ENCODE measurements around the gene MTA1. TPM values are rescaled to one million over a fixed set of nuclear protein-coding genes. Genes with fewer than 3 reads are reported as not detected.

The MTA1 gene
- total and polyA plus RNA-seq, 2 of the 8 experiments (the other 6 are each of a cell fraction or from before 2014, with no cell fraction given) = 73.9 to 221 TPM

DNA sequence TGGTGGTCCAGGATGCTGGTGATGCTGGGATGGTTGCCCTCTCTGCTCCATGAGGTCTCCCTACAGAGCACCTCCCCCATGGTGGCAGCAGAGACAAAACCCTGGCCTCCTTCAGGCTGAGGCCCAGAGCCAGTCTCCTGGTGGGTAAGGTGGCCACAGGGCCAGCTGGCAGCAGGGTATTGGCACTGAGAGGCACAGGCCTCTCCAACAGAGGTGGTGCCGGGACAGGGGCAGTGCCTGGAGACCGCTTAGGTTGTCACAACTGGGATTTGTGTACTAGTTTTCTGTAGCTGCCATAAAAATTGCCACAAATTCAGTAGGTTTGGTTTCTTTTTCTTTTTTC is 6.1 kb upstream of the MTA1 start:
- FAIRE-seq = no peak
- POLR2A ChIA-PET (ENCODE audit: partially characterized antibody) = interaction anchor here (0.7 to 1.8 kb wide), 2 partner anchors 11 to 62 kb away, joined by 3 read pairs; no protein-coding TSS in a partner anchor
- no peaks in the 10 kb centered on the region; a peak in 1 of 8 replicates for H3K36me3 ChIP-seq (ENCODE audit: control insufficient read depth in 2 of 4, insufficient read depth in 4 of 4, low read length in 3 of 4)

More for the DNA sequence above, 6.1 kb upstream of the MTA1 start:
- TF ChIP-seq, protein P1, sequence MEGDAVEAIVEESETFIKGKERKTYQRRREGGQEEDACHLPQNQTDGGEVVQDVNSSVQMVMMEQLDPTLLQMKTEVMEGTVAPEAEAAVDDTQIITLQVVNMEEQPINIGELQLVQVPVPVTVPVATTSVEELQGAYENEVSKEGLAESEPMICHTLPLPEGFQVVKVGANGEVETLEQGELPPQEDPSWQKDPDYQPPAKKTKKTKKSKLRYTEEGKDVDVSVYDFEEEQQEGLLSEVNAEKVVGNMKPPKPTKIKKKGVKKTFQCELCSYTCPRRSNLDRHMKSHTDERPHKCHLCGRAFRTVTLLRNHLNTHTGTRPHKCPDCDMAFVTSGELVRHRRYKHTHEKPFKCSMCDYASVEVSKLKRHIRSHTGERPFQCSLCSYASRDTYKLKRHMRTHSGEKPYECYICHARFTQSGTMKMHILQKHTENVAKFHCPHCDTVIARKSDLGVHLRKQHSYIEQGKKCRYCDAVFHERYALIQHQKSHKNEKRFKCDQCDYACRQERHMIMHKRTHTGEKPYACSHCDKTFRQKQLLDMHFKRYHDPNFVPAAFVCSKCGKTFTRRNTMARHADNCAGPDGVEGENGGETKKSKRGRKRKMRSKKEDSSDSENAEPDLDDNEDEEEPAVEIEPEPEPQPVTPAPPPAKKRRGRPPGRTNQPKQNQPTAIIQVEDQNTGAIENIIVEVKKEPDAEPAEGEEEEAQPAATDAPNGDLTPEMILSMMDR (IDR thresholded peaks at IDR 0.05; ENCODE audit: control extremely low read depth in 1 of 3, insufficient read depth in 1 of 3, low read depth in 1 of 3, low read length in 3 of 3) = no peak
- no peak for TF ChIP-seq SIRT6 (IDR thresholded peaks at IDR 0.05; ENCODE audit: low read length)
- no peak overlapping the region for H2BK15ac ChIP-seq (ENCODE audit: low read length)
- peak overlapping the region; percentile 11; the same call in 1 of the 2 replicates for H4K8ac ChIP-seq (ENCODE audit: extremely low read depth, insufficient read depth, low read length)
- no peak overlapping the region for H2BK120ac ChIP-seq (replicated peaks; ENCODE audit: low read depth, low read length)
- H3K4me2 ChIP-seq (ENCODE audit: insufficient read depth in 1 of 2, low read depth in 2 of 2, low read length in 2 of 2) = no peak overlapping the region
- H3K27ac ChIP-seq (ENCODE audit: low read depth, low read length) = no peak overlapping the region
- no peak overlapping the region for H4K5ac ChIP-seq (ENCODE audit: insufficient read length, low read depth, low read length)
- no peaks in the 10 kb centered on the region for H3K9me3 ChIP-seq (ENCODE audit: insufficient read depth in 2 of 2, low read depth in 1 of 2, low read length in 1 of 2)
- CTCF ChIA-PET (ENCODE audit: partially characterized antibody) = interaction anchor here (0.7 to 1.5 kb wide), 5 partner anchors 10 to 78 kb away, joined by 3 to 5 read pairs (median 3); partner anchors contain the start of gene TEDC1
- H4K20me1 ChIP-seq (replicated peaks in 1 of 2; ENCODE audit: control insufficient read depth in 1 of 2, insufficient read depth in 2 of 2, low read length in 2 of 2) = peaks cover 0 to 8% of the 10 kb centered on the region in 2 experiments
- no peak for DNase-seq (ENCODE audit: low read depth in 1 of 2, low spot score in 2 of 2)
- no peaks in the 10 kb centered on the region for H3K79me2 ChIP-seq (ENCODE audit: control insufficient read depth in 1 of 2, insufficient read depth in 2 of 2, low read length in 2 of 2)
- H2BK12ac ChIP-seq (ENCODE audit: low read depth, low read length) = no peak overlapping the region
- no peak overlapping the region for H3K18ac ChIP-seq (ENCODE audit: extremely low read depth, low read length)
- no peak overlapping the region for H4K91ac ChIP-seq (replicated peaks; ENCODE audit: insufficient read length, low read length)
- H3K27me3 ChIP-seq (replicated peaks in 1 of 4; ENCODE audit: control insufficient read depth in 3 of 4, extremely low read depth in 1 of 4, insufficient read depth in 3 of 4, low read length in 3 of 4) = peaks cover 8 to 48% (median 42%) of the 10 kb centered on the region in 4 experiments
- peaks cover 0 to 9% (median 7%) of the 10 kb centered on the region in 4 experiments; a peak in 6 of 7 replicates for H3K4me1 ChIP-seq (replicated peaks in 1 of 4; ENCODE audit: control insufficient read depth in 3 of 4, insufficient read depth in 4 of 4, low read length in 3 of 4)
- no peak overlapping the region for H3K4me3 ChIP-seq (ENCODE audit: extremely low read depth in 1 of 4, insufficient read depth in 2 of 4, low read depth in 3 of 4, low read length in 4 of 4)
- WGBS, 2 experiments (ENCODE audit: extremely low coverage in 1 of 2, insufficient coverage in 1 of 2, insufficient read length in 1 of 2, insufficient replicate concordance in 2 of 2, low coverage in 1 of 2, low lambda C conversion rate in 2 of 2, missing lambda C conversion rate in 1 of 2) = 100% methylated on average over 2 of the region's 2 CpGs; no CpG with 5 or more reads in 1 of the 2 experiments
- no peak overlapping the region for H3K14ac ChIP-seq (ENCODE audit: insufficient read length)
- H2AFZ ChIP-seq (ENCODE audit: low read length) = no peak overlapping the region
- H3K23me2 ChIP-seq (ENCODE audit: low read depth, low read length) = peaks cover 11% of the 10 kb centered on the region; the same call in 1 of the 2 replicates
- no peak overlapping the region for H2BK5ac ChIP-seq (ENCODE audit: low read depth, low read length)
- H3K79me1 ChIP-seq (ENCODE audit: low read depth, low read length) = 0 out of 2 replicates have a peak, but pooled peaks cover 3% of the 10 kb centered on the region
- H2AK5ac ChIP-seq (ENCODE audit: low read depth, low read length) = no peak overlapping the region
- no peak overlapping the region for H3K4ac ChIP-seq (replicated peaks; ENCODE audit: insufficient read length, low read depth, low read length)
- no peak overlapping the region for H2BK20ac ChIP-seq (ENCODE audit: low read length)
- H3K23ac ChIP-seq (ENCODE audit: insufficient read length) = no peak overlapping the region
- H3K56ac ChIP-seq (replicated peaks; ENCODE audit: insufficient read length, low read depth, low read length) = no peak overlapping the region
- H3K9ac ChIP-seq (replicated peaks in 1 of 4; ENCODE audit: extremely low read depth in 1 of 4, low read depth in 3 of 4, low read length in 3 of 4) = no peak overlapping the region

Measured in H1 (cell line).